HG03460 (cell line): Measurements from ENCODE around the gene ARSK.

ENCODE experiments used
- ATAC-seq: cut with Tn5 transposase; IDR thresholded peaks from one replicate; pipeline ENCODE4 v1.9.1; 2021; ENCODE audit not compliant: unreplicated experiment

The ARSK gene, protein sequence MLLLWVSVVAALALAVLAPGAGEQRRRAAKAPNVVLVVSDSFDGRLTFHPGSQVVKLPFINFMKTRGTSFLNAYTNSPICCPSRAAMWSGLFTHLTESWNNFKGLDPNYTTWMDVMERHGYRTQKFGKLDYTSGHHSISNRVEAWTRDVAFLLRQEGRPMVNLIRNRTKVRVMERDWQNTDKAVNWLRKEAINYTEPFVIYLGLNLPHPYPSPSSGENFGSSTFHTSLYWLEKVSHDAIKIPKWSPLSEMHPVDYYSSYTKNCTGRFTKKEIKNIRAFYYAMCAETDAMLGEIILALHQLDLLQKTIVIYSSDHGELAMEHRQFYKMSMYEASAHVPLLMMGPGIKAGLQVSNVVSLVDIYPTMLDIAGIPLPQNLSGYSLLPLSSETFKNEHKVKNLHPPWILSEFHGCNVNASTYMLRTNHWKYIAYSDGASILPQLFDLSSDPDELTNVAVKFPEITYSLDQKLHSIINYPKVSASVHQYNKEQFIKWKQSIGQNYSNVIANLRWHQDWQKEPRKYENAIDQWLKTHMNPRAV

DNA sequence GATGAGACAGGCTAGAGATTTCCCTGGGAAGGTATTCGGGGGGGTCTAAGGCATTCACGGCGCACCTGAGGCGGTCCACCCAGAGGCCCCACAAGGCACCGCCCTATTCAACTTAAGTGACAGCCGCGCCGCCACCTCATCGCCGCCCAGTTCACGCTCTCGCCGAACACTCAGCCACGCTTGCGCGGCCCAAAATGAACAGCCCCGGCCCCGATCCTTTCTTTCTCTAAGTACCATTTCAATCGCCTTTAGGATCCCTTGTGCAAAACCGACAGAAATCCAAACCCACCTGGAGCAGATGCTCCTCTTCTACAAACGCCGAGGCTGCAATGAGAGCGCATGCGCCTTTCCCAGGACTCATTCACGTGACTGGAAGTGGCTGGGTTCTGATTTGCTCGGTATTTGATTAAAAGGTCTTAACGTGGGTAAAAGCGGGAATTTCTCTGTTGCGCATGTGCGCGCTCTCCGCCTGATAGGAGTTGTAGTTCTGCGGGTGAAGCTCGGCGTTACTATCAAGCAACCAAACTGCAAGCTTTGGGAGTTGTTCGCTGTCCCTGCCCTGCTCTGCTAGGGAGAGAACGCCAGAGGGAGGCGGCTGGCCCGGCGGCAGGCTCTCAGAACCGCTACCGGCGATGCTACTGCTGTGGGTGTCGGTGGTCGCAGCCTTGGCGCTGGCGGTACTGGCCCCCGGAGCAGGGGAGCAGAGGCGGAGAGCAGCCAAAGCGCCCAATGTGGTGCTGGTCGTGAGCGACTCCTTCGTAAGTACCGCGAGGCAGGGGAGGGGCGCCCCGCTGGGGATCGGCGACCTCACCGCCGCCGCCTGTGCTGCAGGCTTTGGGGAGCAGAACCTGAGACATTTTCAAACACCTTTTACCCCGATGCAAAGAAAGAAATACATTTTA is at the start of gene ARSK, which contains the start of gene SKIC3:
Gene ARSK (plus strand): TSS at position 455 of the 902 bp plus-strand sequence. CDS start 178 bp downstream, at position 633.
Gene SKIC3 (minus strand): TSS at position 331 of the 902 bp plus-strand sequence. CDS start 7,827 bp downstream, outside the sequence.
- ATAC-seq, result peak; percentile 85

GRCh38 chr5:95508550-95508949 is 46.4 kb upstream of the ARSK start:
- ATAC-seq, result no peak

DNA sequence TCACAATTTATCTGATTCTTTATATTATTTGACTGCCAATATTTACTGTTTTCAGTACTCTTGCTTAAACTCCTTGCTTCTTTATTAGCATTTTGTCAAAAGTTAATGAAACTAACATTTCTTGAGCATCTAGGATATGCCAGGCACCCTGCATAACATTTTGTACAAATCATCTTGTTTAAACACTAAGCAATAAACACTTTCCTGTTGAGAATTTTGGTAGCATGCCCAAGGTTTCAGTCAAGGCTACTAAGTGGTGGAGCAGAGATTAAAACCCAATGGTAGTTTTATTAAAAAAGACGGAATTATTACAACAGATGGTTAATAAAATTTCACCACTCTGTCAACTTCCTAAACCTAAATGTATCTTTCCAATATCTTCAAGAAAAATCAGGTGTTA is 43.3 kb upstream of the ARSK start:
- ATAC-seq, result no peak

DNA sequence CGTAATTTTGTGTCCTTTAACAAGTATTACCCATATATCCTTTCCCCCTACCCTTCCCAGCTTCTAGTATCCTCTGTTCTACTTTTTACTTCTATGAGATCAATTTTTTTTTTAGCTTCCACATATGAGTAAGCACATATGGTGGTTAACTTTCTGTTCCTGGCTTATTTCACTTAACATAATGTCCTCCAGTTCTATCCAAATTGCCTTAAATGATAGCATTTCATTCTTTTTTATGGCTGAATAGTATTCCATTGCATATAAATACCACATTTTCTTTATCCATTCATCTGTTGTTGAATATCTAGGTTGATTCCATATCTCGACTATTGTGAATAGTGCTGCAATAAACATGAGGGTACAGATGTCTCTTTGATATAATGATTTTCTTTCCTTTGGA is 36.5 kb upstream of the ARSK start:
- ATAC-seq, result no peak

GRCh38 chr5:95519151-95519550 is 35.8 kb upstream of the ARSK start:
- no peak for ATAC-seq

DNA sequence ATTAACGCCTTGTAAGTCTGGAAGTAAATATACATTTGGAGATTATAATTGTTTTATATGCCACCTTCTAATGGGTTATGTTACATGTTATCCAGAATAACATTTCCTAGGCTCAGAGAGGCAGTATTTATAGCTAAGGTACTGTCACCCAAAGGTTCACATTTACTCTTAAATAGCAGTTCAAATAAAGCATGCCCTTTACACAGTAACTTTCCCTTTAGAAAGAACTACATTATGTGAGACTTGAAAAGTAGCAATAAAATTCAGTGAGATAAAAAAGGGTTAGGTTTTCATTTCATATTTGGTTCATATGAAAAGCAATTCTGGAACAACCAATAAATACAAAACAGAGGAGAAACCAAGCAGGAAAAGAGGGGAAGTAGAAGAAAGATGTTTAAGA is 35.2 kb upstream of the ARSK start:
- ATAC-seq, result no peak

- no peak for ATAC-seq
These were observed 34.7 kb upstream of the ARSK start for GRCh38 chr5:95520206-95520605.

DNA sequence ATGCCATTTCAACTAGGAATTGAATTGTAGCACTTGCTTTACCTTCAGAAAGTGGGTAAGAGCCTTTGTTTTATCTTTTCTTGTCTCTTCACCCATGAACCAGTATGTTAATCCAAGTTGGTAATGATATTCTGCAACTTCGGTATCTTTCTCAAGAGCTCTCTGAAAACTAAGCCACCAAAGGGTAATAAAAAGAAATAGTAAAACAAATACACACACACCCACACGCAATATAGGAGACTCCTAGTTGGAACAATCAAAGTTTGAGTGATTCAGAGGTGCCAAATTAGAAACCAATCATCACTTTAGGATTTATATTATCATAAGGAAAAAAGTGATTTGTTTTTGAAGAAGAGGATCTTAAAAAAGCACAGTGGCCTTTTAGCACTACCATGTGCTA is 30.5 kb upstream of the ARSK start:
- ATAC-seq, result no peak

DNA sequence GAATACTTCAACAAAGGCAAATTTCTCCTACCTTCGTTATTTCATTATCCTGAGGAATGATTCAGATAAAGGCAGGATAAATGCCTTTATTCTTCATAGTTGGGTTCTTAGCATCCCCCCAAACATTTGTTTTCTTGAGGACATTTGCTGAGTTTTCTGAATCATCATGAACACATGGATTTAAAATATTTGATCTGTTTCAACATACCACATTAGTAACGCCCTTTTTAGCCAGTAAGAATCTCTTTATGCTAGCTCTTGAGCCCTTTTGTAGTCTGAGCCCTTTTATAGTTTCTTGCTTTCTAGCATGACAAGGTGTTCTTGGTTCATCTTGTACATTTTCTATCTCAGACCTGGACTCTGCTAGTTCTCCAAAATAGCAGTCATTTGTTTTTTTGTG is 28.0 kb upstream of the ARSK start:
- ATAC-seq, result no peak

GRCh38 chr5:95528565-95528964 is 26.3 kb upstream of the ARSK start:
- ATAC-seq, result no peak

DNA sequence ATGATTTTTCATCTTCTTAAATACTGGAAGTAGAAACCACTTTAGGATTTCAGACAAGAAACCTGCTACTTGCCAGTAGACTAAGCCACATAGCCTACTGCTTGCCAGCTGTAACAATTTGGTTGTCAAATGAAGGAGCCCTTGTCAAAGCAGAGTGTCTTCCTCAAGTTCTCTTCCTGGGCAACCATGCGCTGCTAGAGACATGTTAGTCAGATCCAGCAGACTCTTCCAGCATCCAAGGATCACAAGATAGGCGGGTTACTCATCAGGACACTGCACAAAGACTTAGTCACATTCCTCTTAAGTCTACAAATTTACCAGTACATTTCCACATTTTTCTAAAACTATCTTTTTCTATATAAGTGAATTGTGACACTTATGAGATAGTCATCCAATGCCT is 24.5 kb upstream of the ARSK start:
- ATAC-seq, result no peak

DNA sequence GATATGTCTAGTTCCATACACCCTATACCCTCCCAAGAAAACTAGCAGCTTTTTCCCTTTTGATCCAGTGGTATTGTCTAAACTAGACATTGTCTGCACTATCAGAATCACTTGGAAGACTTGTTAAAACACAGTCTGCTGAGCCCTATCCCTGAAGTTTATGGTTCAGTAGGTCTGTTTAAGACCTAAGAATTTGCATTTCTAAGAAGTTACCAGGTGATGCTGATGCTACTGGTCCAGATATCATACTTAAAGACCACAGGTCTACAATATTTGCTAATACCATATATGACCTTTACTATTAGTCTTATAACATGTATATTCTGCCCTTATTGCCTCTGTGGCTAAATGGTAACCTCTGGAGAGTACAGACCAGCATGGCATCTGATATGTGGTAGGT is 23.4 kb upstream of the ARSK start:
- no peak for ATAC-seq

DNA sequence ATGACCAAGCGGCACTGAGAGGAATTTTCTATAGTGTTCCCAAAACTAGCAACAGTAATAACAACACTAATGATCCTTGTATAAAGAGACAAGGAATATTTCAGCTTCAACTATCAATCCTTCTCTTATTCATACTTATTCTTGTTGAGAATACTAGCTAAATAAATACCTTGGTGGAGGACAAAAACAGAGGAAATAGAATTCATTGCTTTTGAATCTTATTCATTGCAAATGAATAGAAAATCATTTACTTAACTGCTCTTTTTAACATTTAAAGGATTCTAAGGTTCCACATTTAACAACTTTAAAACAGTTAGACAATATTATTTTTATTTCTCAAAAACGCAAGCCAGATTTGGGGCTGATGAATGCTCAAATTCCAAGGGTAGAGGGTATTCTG is 22.5 kb upstream of the ARSK start:
- no peak for ATAC-seq

DNA sequence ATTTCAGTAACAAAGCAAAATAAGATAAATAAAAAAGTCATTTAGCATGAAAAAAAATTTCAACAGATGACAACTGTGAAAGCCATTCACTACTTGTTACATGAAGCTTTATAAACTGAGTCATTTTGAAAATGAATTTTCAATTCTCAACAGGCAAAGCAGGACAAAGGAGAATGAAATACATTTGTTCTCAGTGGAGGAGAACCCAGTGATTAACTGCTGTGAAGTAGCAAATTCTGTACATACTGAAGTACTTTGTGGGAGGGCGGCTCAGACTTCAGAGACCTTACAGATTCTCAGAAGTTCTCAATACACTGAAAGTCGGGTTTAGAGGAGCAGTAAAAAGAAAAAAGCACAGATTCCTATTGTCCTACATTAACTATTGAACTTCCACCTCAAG is 21.8 kb upstream of the ARSK start:
- no peak for ATAC-seq

DNA sequence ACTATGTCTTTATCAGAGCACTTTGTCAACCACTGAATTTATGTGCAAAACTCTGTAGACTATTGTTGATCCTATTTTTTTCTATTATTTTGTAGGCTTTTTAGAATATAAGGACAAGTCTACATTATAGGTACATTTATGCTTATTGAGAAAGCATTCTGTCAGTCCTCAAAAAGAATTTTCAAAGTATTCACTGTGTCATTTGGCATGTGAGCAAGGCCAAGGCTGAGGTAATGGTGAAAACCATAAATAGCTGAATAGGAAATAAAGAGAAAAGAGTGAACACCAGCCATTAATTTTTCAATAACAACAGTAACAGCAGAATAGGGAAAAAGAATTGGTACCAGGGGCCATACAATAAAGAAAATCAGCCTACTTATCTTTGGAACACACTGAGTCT is 21.1 kb upstream of the ARSK start:
- ATAC-seq, result no peak

DNA sequence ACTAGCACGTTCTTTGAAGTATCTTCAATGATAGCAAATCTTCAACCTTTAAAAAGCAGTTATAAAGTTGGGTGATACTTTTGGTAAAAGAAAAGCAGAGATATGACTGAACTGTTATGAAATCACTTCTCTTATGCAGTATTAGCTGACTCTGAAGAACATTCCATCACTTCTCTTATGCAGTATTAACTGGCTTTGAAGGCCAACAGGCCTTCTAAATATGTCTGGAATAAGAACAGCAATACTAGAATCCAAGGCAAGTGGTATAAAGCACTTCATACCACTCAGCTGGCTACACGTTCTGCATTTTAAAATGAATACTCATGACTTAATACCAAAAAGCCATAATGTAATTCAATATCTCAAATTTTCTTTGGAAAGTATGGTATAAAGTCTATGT is 17.4 kb upstream of the ARSK start:
- ATAC-seq, result no peak

GRCh38 chr5:95543017-95543705 is 11.7 kb upstream of the ARSK start:
- ATAC-seq, result no peak

DNA sequence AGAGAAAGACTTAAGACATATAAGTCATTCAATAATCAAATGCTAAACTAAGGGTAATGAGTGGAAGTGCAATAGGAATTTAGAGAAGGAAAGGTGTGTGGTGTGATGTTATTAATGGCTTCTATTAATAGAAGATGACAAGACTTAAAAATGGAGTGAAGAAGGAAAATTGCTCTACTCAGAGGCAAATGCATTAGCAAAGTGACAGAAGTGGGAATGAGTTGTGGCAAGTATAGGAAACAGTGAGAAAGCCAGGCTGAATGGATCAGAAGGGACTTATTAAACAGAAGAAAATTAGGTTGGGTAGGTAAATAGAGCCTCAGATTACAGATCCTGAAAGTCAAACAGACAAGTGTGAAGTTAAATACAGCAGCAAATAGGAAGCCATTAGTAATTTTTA is 5.9 kb upstream of the ARSK start:
- no peak for ATAC-seq

- ATAC-seq, result peak; percentile 30
These were observed 612 bp upstream of the ARSK start for GRCh38 chr5:95554331-95554646.

DNA sequence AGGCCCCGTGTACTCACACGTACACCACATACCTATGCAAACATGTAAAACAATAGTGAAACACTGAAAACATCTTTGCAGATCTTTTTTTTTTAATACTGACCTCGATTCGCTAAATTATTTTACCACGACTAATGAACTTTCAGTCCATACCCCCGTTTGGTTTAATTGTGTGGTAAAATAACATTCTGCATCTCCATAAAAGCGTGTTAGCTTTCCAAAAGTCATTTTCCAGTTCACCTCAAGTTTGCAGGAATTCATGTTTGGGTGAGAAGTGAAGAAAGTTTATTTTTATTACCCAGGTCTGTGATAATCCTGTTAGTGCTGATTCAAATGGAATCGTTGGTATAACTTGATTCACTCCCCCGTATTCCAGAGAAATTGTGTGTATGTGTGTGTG is 652 bp downstream of the ARSK start:
- no peak for ATAC-seq

GRCh38 chr5:95557841-95558240 is 2.9 kb downstream of the ARSK start:
- ATAC-seq, result no peak
